NCI-H1417 treated with DMSO at 0.1 percent for 48 hours (cell line): ENCODE results near the gene TRMT10C.
A peak's percentile ranks its signal among the peaks of the same experiment; 100 is the strongest.
"Not testable (repeated sequence)": the region's sequence is repeated elsewhere in the genome, so short reads cannot be mapped to it uniquely, and the experiment has no call there.

Experiments used
- DNase-seq: peaks from one replicate; lab custom pipeline; 2025; lab: John Stamatoyannopoulos, UW

TRMT10C gene

DNA sequence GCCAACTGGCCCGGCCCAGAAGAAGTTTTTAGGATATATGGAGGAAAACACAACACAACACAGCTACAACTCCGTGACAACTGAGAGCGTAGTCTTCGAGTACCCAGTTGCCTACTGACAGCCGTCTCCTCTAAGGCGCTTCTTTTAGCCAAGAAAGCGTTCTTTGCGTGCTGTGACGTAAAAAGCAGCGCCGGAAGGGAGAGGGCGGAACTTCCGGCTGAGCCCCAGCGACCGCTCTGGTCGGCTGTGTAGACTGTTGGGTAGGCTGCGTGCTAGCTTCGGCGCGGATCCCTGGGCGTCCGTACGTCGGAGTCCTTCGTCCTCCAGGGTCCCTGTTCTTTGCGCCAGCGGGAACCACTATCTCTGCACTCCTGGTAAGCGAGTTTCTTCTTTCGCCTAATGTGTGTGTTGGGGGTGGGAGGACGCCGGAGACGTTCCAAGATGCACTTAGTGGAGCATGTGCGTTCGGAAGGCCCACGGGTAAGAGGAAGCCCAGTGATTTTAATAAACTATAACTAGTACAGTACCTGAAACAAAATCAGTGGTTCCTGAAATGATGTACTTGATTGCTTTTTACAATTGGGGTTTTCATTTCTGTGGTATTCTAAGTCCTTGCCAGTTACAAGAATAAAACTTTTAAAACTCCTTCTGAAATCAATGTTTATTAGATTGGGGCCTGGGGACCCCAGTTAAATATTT, at the start of gene TRMT10C:
TRMT10C (plus strand) TSS at position 239 of the 699 bp plus-strand sequence. CDS start 2,914 bp downstream, outside the sequence.
- peak; percentile 51 for DNase-seq

DNA sequence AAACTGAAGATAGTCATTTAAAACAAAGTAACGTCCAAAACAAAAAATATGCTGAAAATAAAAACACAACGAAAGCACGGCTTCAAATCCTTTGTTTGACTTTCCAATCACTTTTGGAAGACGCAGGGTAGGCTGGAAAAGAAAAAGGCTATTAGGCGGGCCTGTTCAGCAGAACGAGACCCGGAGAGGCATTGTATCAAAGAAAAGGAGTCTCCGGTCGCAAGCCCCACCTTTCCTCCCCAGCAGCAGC, 49.3 kb upstream of the TRMT10C start:
- no peak for DNase-seq

DNA sequence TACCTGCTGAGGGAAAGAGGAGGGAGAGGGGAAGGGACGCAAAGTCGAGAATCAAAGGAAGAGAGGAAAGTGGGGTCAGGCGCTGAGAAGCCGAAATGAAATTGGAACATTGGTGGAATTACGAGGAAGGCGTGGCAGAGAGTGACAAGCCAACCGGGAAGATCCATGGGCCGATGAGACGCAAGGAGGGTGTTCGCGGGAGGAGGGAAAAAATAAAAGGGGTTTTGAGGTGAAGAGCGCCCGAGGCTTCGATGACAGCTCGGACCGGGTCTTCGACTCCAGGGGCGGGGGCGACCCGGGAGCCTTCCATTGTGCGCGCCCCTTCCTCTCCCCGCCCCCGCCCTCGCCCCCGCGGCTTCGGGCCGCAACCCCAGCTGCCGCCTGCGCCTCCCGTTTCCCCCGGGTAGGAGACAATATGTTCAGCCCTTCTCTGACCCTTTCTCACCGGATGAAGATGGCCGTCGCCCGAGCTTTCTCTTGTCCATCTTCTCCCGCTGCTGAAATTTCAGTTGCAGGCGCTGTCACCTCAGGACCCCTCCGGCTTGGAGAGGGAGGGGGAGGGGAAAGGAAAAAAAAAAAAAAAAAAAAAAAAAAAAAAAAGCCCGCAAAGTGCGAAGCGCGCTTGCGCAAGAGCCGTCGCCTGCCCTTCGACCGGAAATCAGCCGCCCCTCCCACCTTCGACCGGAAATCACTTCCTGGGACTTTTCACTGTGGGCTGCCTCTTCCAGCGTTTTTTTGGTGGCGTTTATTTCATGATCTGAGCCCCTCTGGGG, 48.8 kb upstream of the TRMT10C start, which contains the start of gene SENP7:
SENP7 (minus strand) TSS at position 567 of the 773 bp plus-strand sequence; CDS start at position 485, 82 bp downstream.
- DNase-seq: peak; percentile 66

DNA sequence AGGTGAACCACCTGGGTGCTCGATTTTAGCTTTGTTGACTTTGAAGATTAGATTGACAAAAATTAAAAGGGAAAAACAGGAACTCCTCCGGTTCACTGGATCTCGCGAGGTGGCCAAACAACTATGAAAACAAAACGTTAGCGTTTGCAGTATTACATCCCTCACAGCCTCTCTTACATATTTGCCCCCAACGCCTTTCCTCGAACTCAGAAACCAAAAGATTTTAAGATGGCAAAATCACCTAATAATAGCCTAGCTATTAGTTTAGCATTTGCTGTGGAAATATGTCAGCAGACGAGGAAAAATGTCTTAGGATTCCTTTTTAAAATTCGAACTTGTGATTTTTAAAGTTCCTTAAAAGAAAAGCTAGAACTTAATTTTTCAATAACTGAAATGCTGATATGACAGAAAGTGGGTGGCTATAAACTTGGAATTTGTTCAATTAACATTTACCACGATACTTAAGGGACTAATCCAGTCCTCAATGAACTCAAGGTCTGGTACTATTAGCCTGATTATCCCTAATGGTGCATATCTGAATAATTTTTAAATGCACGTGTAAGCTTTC, 48.2 kb upstream of the TRMT10C start:
- DNase-seq: no peak

DNA sequence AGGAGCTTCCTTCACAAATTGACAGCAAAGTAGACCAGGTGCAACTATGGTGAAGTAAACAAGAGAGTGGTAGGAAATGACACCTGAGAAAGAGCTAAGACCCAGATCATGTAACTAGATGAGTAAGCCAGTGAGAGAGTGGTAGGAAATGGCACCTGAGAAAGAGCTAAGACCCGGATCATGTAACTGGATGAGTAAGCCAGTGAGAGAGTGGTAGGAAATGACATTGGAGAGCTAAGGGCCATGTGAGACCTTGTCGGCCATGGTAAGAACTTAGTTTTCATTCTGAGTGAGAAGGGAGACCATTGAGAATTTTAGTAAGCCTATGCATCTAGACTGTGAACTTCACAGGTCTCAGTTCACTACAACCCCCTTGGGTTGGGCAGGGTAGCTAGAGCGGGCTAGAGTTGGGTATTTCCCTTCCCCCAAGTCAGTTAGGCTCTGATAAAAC, 43.2 kb upstream of the TRMT10C start:
- DNase-seq: no peak

DNA sequence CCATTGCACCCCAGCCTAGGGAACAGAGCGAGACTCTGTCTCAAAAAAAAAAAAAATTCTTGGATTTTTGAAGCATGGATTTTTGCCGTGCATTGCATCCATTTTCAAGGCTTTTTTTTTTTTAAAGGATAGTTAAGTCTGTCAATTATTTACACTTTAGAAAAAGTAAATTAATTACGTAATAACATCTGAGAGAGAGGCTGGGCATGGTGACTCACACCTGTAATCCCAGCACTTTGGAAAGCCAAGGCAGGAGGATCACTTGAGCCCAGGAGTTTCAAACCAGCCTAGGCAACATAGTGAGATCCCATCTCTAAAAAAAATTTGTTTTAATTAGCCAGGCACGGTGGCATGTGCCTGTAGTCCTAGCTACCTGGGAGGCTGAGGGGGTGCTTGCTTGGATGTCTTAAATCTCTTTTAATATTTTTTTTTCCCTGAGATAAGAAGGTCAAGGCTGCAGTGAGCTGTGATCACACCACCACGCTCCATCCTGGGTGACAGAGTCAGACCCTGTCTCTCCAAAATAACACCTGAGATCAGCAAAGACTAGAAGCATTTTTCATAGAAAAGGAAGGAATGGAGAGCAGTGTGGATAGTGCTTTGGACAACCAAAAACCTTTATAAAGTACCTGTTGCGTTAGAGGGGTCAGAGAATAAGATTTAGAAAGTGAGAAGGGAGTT, 41.8 kb upstream of the TRMT10C start:
- no peak for DNase-seq

DNA sequence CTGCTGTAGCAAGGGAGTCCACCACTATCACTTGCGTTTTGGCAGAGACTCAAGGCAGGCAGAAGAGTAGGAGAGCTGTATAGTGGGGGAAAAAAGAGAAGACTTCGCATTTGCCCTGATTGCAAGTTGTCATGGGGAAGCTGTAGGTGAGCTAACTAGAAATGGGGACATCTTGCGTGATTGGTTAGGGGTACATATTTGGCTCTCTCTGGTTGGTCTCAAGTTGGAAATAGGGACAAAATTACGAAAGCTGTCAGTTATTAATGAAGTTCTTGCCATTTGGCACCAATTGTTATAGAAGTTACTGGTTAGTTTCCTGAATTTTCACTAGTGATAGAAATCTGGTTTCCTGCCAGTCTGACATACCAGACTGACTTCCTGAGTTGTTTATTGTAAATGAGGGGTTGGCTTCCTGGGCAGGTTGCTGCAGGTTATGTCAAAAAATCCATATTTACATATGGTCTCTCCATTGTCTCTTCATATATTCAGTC, 40.4 kb upstream of the TRMT10C start:
- DNase-seq: no peak

DNA sequence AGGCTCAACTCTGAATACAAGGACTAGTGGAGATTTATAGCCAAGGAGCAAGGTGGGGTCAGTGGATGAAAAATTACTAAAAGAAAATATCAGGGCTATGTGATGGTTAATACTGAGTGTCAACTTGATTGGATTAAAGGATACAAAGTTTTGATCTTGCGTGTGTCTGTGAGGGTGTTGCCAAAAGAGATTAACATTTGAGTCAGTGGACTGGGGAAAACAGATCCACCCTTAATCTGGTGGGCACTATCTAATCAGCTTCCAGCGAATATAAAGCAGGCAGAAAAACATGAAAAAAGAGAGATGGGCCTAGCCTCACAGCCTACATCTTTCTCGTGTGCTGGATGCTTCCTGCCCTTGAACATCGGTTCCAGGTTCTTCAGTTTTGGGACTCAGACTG, 34.2 kb upstream of the TRMT10C start:
- DNase-seq: no peak

DNA sequence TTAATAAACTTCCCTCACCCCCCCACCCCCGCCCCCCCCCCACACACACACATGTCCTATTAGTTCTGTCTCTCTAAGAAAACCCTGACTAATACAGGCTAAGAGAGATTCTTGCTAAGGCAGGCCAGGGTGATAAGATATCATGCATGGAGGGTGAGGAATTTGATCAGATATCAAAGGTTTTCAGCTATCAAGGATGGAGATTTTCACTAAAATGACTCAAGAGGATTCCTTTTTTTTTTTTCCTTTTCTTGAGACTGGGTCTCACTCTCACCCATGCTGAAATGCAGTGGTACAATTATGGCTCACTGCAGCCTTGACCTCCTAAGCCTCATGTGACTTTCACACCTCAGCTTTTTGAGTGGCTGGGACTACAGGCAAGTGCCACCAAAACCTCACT, 33.8 kb upstream of the TRMT10C start:
- DNase-seq: no peak

DNA sequence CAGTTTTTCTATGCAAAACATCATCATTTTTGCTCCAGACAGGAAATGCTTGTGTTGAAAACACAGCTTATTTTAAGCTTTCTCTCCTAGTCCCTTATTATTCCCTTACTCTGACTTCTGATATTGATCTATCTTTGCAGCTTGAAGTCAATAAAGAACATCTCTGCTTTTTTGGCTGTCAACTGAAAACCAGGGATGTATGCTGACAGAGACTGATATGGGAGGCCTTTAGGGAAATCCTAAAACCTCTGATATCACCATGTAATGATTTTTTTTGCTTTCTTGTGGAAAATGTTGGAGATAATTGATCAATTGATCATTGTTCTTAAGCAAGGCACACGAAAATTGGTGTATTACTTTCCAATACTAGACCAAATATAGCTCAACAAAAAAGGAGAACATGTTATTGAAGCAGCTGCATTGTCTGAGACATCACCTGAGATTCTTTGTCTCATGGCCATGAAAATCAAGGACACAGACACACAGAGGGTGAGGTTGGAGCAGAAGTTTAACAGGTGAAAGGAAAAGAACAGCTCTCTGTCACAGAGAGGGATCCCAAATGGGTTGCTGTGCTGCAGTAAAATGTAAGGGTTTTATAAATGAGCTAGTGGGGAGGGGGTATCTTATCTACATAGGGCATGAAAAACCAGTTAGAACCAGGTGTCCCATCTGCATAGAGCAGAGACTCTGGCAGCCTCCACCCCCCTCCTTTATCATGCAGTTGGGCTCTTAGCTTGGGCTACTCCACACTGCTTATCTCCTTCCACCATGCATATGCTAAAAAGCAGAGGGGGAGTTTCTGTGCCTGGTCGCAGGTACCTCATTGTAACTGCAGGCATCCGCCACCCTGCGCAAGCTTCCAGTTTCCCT, 31.6 kb upstream of the TRMT10C start:
- no peak for DNase-seq

DNA sequence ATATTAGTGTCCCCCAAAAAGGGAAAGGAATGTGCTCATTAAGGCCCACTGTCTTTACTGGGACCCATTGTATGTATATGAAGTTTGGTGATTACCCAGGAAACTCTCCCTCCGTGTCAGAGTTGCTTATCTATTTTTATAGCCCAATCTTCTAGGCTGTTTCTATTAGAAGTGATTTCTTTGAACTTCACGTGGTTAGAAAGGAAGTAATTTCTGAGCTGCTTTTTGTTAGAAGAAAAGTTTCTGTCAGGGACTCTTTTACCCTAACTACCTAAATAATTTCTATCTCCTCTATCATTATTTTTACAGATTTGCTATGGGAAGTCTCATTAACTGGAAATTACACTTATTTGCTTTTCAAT, 31.0 kb upstream of the TRMT10C start:
- DNase-seq: no peak

DNA sequence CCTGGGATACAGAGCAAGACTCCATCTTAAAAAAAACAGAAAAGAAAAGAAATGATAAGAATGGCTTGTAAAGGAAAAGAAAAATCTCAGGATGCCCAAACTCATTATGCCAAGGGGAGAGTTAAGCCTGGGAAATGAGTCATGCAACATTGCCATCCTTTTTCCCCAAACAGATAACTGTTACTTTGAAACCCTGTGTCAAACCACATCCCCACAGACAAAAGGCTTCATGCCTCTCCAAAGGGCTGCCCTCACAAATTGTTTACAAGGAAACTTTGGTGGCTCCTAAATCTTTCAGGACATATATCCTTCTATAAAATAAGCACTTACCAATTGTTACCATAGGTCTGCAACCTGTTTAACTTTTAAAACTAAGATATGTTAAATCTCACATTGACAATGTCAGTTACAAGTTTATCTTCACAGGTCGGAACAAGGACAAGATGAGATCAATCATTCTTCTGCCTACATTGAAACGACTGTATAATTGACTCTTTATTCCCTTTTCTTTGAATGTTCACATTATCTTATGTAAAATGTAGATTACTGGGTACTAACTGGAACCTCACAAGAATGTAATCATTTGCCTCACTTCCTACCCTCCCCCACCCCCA, 30.1 kb upstream of the TRMT10C start:
- DNase-seq: no peak

DNA sequence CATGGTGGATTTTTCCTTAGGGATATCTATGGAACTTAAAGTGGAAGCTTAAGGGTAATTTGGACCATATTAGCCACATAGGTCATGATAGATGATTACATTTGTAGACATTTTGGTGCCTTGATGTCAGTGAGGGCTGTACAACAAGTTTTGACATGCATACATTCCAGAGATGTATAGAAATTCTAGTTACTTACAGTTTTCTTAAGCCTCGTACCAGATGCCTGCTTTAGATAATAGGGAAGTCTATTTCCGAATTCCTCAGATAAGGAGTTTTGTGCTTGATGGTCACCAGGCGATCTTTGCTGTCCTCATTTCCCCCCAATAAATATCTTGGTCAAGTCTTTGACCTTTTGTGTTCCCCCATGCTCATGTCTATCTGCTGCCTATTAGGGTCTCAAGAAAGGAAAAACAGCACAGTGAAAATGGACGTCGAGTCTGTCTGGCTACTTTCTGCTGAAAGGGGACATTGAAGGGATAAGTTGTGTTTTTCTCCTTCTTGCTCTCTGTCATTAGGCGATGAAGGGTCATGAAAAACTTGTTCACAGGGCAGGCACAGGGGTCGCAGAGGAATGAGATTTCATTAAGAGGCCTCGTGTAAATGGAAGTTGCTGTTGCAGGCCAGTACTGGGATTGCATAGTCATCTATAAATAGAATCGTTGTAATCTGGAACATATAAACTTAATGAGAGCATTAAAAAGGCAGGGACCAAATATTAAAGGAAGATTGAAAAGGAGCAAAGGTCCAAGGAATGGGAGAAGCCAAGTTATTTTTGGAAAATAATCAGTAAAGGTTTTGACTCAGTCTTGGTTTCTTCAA, 28.7 kb upstream of the TRMT10C start:
- no peak for DNase-seq

DNA sequence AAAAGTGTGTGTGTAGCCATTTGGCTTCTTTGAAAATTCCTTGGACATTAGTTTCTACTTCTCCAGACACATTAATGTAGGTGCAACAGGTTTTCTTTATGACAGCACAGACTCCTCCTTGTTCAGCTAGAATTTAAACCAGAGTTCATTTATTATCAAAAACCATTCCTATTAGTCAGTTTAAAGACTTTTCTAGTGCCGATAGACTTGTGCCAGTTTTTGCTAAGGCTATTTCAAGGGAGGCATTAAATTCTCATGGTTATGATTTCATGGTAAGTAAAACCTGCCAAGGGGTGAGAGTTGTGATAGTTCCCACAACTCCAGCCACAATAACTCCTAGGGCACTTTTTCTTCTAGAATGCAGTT, 28.1 kb upstream of the TRMT10C start:
- DNase-seq: no peak

DNA sequence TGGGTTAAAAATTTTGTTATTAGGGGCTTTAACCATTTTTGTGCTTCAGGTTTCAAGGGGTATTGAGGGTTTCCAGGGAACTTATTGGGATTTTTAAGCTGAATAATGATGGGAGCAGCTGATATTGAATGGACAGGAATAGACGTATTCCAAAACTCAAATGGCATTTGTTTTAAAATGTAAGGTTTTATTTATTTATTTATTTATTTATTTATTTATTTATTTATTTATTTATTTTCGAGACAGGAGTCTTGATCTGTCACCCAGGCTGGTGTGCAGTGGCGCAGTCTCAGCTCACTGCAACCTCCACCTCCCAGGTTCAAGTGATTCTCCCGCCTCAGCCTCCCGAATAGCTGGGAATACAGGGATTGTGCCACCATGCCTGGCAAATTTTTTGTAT, 26.4 kb upstream of the TRMT10C start:
- DNase-seq: no peak

DNA sequence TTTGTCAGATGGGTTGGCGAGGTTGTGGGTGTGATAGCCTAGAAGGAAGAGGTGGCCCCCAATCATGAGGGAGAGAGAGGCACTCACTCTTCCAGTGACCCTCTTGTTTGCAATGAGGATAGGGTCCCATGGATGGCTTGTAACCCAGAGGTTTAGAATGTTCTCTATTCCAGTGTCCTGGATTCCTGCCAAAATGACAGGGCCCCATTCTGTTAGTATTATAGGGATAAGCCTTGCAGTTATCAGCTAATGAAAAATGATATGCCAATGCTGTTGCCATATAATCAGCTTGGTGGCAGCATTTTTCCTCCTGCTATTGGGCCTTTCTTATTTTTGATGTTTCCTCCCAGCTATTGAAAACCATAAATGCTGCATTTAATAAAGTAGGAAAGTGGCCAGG, 25.4 kb upstream of the TRMT10C start:
- DNase-seq: no peak

DNA sequence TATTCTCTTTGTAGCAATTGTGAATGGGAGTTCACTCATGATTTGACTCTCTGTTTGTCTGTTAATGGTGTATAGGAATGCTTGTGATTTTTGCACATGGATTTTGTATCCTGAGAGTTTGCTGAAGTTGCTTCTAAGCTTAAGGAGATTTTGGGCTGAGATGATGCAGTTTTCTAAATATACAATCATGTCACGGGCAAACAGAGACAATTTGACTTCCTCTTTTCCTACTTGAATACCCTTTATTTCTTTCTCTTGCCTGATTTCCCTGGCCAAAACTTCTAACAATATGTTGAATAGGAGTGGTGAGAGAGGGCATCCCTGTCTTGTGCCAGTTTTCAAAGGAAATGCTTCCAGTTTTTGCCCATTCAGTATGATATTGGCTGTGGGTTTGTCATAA, 24.7 kb upstream of the TRMT10C start:
- not testable (repeated sequence) for DNase-seq

DNA sequence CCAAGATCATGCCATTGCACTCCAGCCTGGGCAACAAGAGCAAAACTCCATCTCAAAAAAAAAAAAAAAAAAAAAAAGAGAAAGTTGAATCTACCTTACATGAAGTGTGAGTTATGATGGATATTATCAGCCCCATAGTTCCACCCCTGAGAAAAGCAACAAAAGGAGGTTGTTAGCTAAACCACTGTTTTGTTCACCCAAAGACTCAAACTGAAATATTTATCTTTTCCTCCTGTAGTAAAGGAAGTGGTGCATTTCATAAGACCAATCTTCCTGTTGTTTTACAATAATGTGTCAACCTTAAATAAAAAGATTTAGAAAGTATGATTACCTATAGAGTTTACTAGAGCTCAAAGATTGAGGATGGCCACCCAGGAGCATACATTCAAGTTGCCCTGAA, 18.7 kb upstream of the TRMT10C start:
- no peak for DNase-seq

DNA sequence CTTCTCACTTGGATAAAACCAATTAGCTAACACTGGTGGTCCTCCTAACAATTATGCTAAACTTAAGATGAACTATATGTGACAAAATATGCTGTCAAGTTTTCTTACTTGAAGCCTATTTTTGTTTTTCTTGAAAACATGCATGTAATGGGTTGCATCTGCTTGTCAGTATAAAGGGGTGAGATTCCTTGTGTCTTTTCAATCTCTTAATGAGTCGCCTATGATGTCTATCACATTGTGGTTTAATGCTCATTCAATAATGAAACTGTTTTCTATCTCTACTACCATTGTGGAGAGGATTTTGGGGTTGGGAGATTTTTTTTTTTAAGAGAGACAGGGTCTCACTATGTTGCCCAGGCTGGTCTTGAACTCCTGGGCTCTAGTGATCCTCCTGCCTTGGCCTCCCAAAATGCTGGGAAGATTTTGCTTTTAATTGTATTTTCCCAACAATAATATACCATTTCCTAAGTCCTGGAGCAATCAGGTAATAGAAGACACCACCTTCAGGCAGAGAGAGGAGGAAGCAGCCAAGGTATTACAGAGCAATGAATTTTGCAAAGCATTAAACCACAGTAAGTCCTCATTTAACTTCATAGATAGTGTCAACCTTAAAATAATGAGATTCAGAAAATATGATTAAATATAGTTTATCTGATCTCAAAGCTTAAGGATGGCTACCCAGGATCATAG, 17.4 kb upstream of the TRMT10C start:
- no peak for DNase-seq
